G401 (cell line): ENCODE data around the gene IL2RA. TPM values are rescaled to one million over a fixed set of nuclear protein-coding genes. Genes with fewer than 3 reads are reported as not detected.
"Not testable (repeated sequence)": the region's sequence is repeated elsewhere in the genome, so short reads cannot be mapped to it uniquely, and the experiment has no call there.

ENCODE experiments used
- DNase-seq: peaks from one replicate; pipeline ENCODE4 v3.0.0-alpha.2; 2015; ENCODE audit warnings: low spot score
- in situ Hi-C: cut with HindIII; loops from 2 replicates; pipeline ENCODE4 v1.10.0; 2016; ENCODE audit warnings: low sequenced_read_pairs, mixed read lengths
- total RNA-seq: library from RNA; depleted of rRNA; stranded (reverse); fragments of >200 nt; shearing (Covaris generic); gene quantifications from 2 replicates; pipeline ENCODE4 v1.2.3, GENCODE V29; 2014; rRNA removed

Gene IL2RA
- total RNA-seq, 1 experiment from 2014 or later: not detected

DNA sequence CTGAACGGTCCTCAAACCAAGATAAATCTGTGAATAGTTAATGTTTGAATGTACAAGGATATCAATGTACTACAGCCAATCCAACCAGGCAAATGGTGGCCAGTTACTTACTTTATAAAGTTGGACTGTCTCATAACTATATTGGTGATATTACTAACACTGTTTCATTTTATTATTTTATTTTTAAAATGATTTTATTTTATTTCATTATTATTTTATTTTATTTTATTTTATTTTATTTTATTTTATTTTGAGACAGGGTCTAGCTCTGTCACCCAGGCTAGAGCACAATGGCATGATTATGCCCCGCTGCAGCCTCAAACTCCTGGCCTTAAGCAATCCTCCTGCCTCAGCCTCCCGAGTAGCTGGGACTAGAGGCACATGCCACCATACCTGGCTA lies 91.6 kb downstream of the IL2RA start:
- in situ Hi-C loops: no loop called here
- DNase-seq: no peak

DNA sequence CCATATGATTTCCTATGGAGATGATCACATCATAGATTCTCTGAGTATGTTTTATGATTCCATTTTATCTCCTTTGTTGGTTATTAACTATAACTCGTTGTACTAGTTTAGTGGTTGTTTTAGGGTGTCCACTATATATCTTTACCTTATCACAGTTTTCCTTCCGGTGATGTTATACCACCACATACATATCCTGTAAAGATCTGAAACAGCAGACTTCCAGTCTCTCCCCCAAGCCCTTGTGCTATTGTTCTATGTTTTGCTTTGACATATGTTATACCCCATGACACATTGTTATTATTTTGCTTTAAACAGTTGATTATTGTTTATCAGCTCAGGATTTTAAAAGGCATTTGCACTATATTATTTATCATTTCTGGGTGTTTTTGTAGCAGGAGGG lies 92.1 kb downstream of the IL2RA start:
- DNase-seq: no peak
- in situ Hi-C loops: no loop called here

DNA sequence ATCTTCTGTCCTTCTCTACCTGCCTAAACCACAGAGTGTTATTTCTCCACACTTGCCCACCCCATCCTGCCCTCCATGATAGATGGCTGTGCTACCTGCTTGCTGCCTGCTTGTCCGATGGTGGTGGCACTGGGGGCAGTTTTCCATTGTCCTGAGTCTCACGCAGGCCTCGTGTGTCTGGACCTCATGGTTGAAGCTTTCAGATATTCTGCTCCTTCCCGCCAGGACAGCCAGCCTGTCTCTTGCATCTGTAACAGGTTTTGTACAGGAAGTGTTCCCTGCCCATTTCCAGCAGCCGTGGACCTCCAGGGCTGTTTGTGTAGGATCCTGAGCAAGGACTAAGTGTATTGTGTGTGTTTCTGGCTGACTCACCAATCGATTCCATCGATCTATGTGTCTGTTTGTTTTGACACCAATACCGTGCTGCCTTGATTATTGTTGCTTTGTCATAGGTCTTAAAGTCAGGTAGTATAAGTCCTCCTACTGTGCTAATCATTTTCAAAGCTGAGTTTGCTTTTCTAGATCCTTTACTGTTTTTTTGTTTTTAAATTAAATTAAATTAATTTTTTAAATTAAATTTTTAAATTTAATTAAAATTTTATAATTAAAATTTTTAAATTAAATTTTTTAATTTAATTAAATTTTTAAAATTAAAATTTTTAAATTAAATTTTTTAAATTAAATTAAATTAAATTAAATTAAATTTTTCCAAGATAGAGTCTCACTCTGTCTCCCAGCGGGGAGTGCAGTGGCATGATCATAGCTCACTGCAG lies 93.3 kb downstream of the IL2RA start:
- in situ Hi-C loops: no loop called here
- no peak for DNase-seq

DNA sequence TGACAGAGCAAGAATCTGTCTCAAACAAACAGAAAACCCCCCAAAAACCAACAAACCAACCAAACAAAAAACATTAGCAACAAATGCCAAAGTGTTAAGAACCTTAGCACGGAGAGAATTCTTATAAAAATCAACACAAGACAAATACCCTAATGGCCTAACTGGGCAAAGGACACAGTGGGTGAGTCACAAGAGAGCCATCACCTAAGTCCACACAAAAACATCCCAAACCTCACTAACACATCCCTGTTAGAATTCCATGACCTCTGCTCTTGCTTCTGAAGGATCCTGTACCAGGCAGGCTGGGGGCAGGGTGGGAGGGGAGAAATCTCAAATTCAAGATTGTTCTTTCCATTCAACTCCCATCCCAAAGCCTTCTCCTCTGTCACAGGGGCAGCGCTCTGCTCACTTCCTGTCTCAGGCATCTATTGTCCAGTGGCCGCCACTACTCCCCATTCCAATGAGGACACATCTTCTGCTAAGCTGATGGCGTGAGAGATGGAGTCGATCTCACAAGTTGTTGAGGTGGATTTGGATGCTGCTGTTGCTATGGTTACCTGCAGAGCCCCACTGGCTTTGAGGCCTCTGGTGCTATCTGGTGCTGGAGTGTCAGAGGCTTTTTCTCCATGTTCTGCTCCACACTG lies 94.0 kb downstream of the IL2RA start:
- in situ Hi-C loops: no loop called here
- DNase-seq: no peak

DNA sequence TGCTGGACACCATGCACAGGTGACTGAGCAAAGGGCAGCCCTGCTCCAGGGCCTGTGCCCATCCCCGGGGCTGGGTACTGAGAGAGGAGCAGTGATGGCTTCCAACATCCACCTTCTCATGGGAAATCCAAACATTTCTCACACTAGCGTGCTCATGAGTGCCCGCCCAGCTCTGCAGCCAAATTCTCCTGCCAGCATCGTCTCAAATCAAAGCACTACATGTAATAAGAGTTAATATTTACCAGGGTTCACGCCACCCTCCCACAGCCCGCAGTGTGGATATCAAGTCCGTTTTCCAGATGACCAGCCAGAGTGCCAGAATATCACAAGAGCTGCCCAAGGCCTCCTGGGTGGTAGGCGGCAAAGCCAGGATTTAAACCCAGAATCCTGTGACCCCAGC lies 96.9 kb downstream of the IL2RA start:
- no peak for DNase-seq
- in situ Hi-C loops: no loop called here

GRCh38 chr10:5964736-5965135 lies 97.4 kb downstream of the IL2RA start:
- in situ Hi-C loops: no loop called here
- DNase-seq: no peak

DNA sequence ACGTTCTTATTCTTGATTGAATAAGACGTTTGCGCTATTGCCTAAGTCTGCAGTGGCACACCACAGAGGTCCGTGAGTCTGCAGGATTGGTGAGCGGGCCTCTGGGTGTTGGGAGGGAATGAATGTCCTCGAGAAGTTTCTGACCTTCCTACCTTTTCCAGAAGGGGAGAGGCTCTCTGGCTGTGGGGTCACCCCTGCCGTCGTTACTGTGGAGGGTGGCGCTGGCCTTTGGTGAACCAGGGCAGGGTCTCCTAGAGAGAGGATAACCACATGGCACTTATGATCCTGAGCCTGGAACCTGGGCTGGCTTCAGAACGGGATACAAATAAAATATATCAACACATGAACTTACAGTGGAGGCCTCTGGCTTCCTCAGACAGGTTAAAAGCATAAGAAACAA lies 98.6 kb downstream of the IL2RA start:
- in situ Hi-C loops: no loop called here
- no peak for DNase-seq

GRCh38 chr10:5963071-5963470 lies 99.1 kb downstream of the IL2RA start:
- in situ Hi-C loops: no loop called here
- no peak for DNase-seq

DNA sequence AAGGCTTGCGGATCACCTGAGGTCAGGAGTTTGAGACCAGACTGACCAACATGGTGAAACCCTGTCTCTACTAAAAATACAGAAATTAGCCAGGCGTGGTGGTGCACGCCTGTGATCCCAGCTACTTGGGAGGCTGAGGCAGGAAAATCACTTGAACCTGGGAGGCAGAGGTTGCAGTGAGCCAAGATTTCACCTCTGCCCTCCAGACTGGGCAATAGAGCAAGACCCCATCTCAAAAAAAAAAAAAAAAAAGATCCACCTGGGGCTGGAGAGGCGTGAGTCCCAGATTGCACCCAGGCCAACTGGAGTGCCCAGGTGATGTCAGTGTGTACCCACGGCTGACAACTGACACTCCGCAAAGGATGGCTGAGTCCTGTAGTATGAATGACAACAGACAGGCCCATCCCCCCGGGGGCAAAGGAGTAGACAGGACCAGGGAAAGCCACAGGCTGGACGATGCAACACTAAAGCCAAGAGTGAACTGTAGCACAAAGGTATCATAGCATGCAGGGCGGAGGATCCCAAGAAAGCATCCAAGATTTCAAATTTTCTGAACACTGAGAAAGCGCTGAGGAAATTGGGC lies 99.7 kb downstream of the IL2RA start:
- DNase-seq, in situ Hi-C loops: not testable (repeated sequence)

- no peak for DNase-seq
- in situ Hi-C loops: no loop called here
Measured at GRCh38 chr10:5961405-5962100, 100.6 kb downstream of the IL2RA start.

- DNase-seq, in situ Hi-C loops: not testable (repeated sequence)
Measured at GRCh38 chr10:5960973-5961275, 101.2 kb downstream of the IL2RA start.

Other genes with a start within 250 kb of the IL2RA start
- 473 and 615 TPM in 2 replicates for gene GDI2, start 248.9 kb downstream of the IL2RA start, total RNA-seq
- gene ANKRD16, start 172.5 kb downstream of the IL2RA start, total RNA-seq: 11.4 and 17.4 TPM in 2 replicates
- gene FBH1, start 172.1 kb downstream of the IL2RA start, total RNA-seq: 50.2 and 58.7 TPM in 2 replicates
- 0.98 TPM in 1 of 2 replicates, not detected in the other for gene IL15RA, start 84.8 kb downstream of the IL2RA start, total RNA-seq
- gene RBM17, start 26.7 kb upstream of the IL2RA start, total RNA-seq: 28.6 and 41.9 TPM in 2 replicates
- gene PFKFB3, start 140.6 kb upstream of the IL2RA start, total RNA-seq: 5.2 and 11.0 TPM in 2 replicates